Urinary bladder (tissue), 4 donors: ENCODE measurements around the gene ARFIP2. TPM values are rescaled to one million over a fixed set of nuclear protein-coding genes. Genes with fewer than 3 reads are reported as not detected.

Experiments used
- DNase-seq: peaks from one replicate; pipeline ENCODE4 v3.0.0-alpha.2; 2015; ENCODE audit errors: extremely low spot score
- H3K27ac ChIP-seq: one replicate; pipeline ENCODE4 v1.5.1; 2013; ENCODE audit warnings: low read depth, mild to moderate bottlenecking, moderate library complexity
- H3K36me3 ChIP-seq: one replicate; pipeline ENCODE4 v1.6.1; 2013; ENCODE audit warnings: mild to moderate bottlenecking, moderate library complexity; ENCODE audit not compliant: insufficient read depth
- H3K4me1 ChIP-seq: one replicate; pipeline ENCODE4 v1.6.1; 2013; ENCODE audit warnings: mild to moderate bottlenecking, moderate library complexity; ENCODE audit not compliant: insufficient read depth
- H3K4me3 ChIP-seq: one replicate; pipeline ENCODE4 v1.5.1; 2013; ENCODE audit warnings: low read depth, low read length
- WGBS: extraction: QIAGEN DNeasy Blood & Tissue Kit; methylation state at CpG from one replicate; pipeline ENCODE4 v1.1.7; 2013; 5-methylcytosine and 5-hydroxymethylcytosine counted together
- polyA plus RNA-seq: library from polyadenylated mRNA; stranded (reverse); fragments of 200-250 nt; gene quantifications from one replicate; pipeline ENCODE4 v1.2.3, GENCODE V29; 2013
- total RNA-seq: library from RNA; depleted of rRNA; stranded (reverse); fragments of >200 nt; gene quantifications from one replicate; pipeline ENCODE4 v1.2.3, GENCODE V29; 2014
- donor health status: healthy with polysubstance abuse.
- donor health status: healthy.

Gene ARFIP2
- total and polyA plus RNA-seq, 2 donors = 25.6 to 34.1 TPM

GRCh38 chr11:6497069-6497839, 16.1 kb upstream of the ARFIP2 start, which contains the start of gene DNHD1:
TSS of gene DNHD1 (plus strand) at chr11:6497280. CDS start at chr11:6498216, 936 bp downstream.
- DNase-seq = no peak
- H3K27ac ChIP-seq = no peak within 1 kb of the TSS
- H3K4me1 ChIP-seq = no peaks in the 10 kb centered on the region
- no peak within 1 kb of the TSS for H3K4me3 ChIP-seq
- WGBS = 38% methylated on average over 33 of the region's 33 CpGs
- no peaks in the 10 kb centered on the region for H3K36me3 ChIP-seq

DNA sequence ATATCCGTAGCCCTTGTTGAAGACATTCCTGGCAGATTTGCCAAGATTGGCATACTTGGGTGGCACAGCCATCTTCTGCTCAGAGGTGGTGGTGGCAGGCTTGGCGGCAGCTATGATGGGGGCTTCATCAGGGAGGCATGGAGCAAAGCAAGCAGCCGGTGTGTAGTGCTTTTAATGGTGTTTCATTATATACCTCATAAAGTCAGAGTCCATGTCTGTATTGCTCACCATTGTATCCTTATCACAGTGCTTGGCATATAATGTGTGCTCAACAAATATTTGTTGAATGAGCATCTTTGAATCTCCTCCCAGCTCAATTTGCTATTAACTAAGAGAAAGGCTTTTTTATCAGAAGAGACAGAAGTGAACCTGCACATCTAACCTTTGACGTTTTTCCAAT, 8.2 kb upstream of the ARFIP2 start:
- no peak overlapping the region for H3K4me3 ChIP-seq
- WGBS = 84% methylated on average over 4 of the region's 4 CpGs
- H3K4me1 ChIP-seq = no peaks in the 10 kb centered on the region
- no peak for DNase-seq
- peaks cover 4% of the 10 kb centered on the region for H3K36me3 ChIP-seq
- H3K27ac ChIP-seq = no peak overlapping the region

DNA sequence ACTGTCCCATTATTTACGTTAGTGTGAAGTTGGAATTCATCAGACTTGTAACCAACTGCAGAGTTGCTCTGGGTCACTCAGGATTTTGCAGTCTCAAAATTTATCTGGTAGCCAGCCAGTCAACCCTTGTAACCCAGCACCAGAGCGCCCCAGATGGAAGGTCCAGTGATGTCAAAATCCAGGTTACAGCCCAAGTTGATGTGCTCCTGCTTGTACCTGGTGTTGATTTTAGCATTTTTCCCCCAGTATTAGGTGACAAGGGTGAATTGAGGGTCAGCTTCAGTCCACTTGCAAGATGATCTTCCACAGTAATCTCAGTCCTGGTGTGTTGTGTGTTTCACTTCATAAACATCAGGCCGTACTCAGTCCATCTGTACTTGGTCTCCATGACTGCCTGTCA, 7.7 kb upstream of the ARFIP2 start:
- Histone ChIP-seq H3K4me3 (no peak overlapping the region), H3K36me3 (peaks cover 4% of the 10 kb centered on the region), H3K27ac (no peak overlapping the region), H3K4me1 (no peaks in the 10 kb centered on the region)
- WGBS = 93% methylated on average over 3 of the region's 3 CpGs
- no peak for DNase-seq

DNA sequence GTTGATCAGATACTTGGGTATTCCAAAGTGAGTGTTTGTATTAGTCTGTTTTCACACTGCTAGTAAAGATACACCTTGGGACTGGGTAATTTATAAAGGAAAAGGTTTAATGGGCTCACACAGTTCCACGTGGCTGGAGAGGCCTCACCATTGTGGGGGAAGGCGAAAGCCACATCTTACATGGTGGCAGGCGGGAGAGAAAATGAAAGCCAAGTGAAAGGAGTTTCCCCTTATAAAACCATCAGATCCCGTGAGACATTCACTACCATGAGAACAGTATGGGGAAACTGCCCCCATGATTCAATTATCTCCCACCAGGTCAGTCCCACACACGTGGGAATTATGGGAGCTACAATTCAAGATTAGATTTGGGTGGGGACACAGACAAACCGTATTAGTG, 7.2 kb upstream of the ARFIP2 start:
- Histone ChIP-seq H3K27ac (no peak overlapping the region), H3K4me3 (no peak overlapping the region), H3K36me3 (peaks cover 4% of the 10 kb centered on the region), H3K4me1 (no peaks in the 10 kb centered on the region)
- DNase-seq = no peak
- 84% methylated on average over 6 of the region's 6 CpGs for whole genome bisulfite sequencing

- DNase-seq = no peak
- Histone ChIP-seq H3K36me3 (peaks cover 4% of the 10 kb centered on the region), H3K4me1 (no peaks in the 10 kb centered on the region), H3K4me3 (no peak overlapping the region), H3K27ac (no peak overlapping the region)
- 90% methylated on average over 1 of the region's 1 CpG for WGBS
Observed at GRCh38 chr11:6486938-6487337, 5.8 kb upstream of the ARFIP2 start.

- DNase-seq = no peak
- Histone ChIP-seq H3K4me3 (no peak overlapping the region), H3K36me3 (peaks cover 4% of the 10 kb centered on the region), H3K4me1 (no peaks in the 10 kb centered on the region), H3K27ac (no peak overlapping the region)
- 83% methylated on average over 3 of the region's 3 CpGs for WGBS
Observed at GRCh38 chr11:6486256-6486655, 5.1 kb upstream of the ARFIP2 start.

DNA sequence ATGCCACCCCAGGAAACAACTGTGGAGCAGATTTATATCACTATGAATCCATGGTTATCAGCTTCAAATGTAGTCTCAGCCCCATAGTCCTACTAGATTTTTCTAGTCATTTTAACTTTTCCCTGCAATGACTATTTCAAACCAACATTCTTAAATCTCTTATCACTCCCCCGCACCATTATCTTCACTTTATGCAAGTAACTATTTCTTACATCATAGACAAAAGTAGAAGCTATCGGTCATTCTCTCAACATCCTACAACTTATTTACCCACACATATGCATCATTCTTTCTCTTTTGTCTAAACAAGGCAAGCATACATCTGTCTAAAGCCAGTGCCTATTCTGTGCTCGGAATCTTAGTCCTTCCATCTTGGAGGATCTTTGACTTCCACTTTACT, 4.5 kb upstream of the ARFIP2 start:
- 94% methylated on average over 3 of the region's 3 CpGs for WGBS
- Histone ChIP-seq H3K4me1 (no peaks in the 10 kb centered on the region), H3K4me3 (no peak overlapping the region), H3K36me3 (peaks cover 4% of the 10 kb centered on the region), H3K27ac (no peak overlapping the region)
- no peak for DNase-seq

DNA sequence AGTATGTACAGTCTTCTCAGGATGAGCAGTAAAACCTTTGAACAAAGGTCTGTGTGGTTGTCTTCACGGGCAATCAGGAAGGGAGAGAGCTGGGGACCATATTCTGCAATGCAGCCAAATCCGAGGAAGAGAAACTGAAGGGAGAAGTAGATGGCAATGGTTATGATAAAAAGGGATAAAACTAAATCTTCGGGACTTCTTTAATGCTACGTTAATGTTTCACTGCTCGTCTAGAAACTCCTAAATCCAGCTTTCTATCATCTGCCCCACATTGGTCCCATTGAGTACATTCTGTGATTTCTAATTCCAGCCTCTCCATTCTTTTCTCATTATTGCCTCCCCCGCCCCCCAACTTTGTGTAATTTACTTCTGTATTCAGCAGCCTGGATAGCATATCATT, 1.9 kb upstream of the ARFIP2 start:
- 87% methylated on average over 6 of the region's 6 CpGs for WGBS
- no peaks in the 10 kb centered on the region for H3K4me1 ChIP-seq
- H3K4me3 ChIP-seq = no peak overlapping the region
- H3K27ac ChIP-seq = no peak overlapping the region
- H3K36me3 ChIP-seq = peaks cover 4% of the 10 kb centered on the region
- no peak for DNase-seq

DNA sequence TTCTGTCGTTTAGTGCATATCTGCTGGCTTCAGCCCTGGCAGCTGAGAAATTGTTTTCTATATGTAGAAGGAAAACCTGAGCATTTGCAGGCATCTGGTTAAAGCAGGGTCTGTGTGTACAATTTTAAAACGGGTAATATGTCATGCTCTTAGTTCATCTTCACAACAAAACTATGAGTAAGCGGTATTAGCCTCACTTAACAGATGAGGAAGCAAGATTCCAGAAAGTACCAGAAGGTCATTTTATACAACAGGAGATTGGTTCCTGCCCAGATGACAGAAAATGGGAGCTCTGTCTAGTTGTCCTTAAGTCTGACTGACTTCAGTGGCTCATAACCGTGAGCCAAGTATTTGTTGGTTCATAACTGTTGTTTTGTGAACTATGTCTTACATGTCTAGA, 1.3 kb upstream of the ARFIP2 start:
- no peaks in the 10 kb centered on the region for H3K4me1 ChIP-seq
- no peak for DNase-seq
- WGBS = 81% methylated on average over 4 of the region's 4 CpGs
- H3K36me3 ChIP-seq = peaks cover 3% of the 10 kb centered on the region
- H3K27ac ChIP-seq = no peak overlapping the region
- peak overlapping the region; percentile 68 for H3K4me3 ChIP-seq

DNA sequence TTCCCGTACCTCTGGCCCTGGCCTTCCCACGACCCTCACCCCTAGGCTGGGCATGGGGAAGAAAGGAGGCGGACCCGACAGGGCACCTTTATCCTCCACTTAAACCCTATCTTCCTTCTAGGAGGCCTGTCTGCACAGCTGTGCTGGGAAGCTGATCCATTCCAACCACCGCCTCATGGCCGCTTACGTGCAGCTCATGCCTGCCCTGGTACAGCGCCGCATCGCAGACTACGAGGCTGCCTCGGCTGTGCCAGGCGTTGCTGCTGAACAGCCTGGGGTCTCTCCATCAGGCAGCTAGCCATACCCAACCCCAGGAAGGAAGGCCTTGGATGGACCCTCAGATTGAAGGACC, 769 bp upstream of the ARFIP2 start:
- no peak for DNase-seq
- peak overlapping the region; percentile 68 for H3K4me3 ChIP-seq
- peak overlapping the region; percentile 81 for H3K27ac ChIP-seq
- H3K36me3 ChIP-seq = peaks cover 2% of the 10 kb centered on the region
- no peaks in the 10 kb centered on the region for H3K4me1 ChIP-seq
- 6% methylated on average over 13 of the region's 13 CpGs for WGBS

DNA sequence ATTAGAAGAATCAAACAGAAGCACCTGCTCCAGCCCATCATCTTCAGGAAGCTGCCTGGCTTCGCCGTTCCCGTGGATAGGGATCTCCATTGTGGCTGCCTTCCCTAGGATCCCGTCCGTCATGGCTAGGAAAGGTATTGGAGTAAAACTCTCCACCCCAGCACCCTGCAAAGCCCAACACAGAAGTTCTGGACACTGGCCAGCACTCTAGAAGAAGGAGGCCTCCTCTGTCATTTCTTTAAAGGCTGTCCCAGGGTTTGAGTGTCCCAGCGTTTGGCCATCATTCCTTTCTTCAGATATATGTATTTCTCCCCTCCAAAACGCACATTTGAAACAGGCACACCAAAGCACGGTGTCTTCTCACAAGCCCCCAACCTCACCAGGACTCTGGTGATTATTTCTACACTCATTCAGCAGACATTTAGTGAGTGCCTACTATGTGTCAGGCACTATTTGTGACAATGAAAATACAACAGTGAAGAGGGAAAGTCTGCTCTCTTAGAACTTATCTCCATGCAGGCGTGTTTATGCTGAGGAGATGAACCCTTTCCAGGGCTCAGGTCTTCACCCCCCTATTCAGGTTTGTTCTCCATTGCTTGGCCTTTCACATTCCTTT, 724 bp downstream of the ARFIP2 start:
- 53% methylated on average over 9 of the region's 9 CpGs for WGBS
- no peaks in the 10 kb centered on the region for H3K4me1 ChIP-seq
- peaks cover 2% of the 10 kb centered on the region for H3K36me3 ChIP-seq
- peak overlapping the region; percentile 68 for H3K4me3 ChIP-seq
- H3K27ac ChIP-seq = peak overlapping the region; percentile 89
- no peak for DNase-seq

GRCh38 chr11:6476571-6476970, 4.6 kb downstream of the ARFIP2 start:
- Histone ChIP-seq H3K36me3 (no peaks in the 10 kb centered on the region), H3K4me1 (no peaks in the 10 kb centered on the region), H3K27ac (no peak overlapping the region), H3K4me3 (no peak overlapping the region)
- no peak for DNase-seq
- WGBS = 88% methylated on average over 4 of the region's 4 CpGs

DNA sequence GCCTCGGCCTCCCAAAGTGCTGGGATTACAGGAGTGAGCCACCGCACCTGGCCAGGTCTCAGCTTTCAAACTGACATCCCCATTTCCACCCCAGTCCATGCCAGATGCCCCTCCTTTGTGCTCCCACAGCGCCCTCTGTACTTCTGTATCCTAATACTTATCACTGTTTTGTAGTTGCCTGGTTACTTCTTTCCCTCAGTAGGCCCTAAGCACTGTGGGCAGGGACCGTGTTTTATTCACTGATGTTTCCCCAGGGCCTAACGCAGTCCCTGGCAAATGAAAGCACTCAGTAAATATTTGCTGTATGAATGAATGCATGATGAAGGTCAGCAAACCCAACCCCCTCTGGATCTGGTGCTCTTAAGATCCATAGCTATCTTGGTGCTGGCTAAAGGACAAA, 5.2 kb downstream of the ARFIP2 start:
- Histone ChIP-seq H3K4me1 (no peaks in the 10 kb centered on the region), H3K36me3 (no peaks in the 10 kb centered on the region), H3K4me3 (no peak overlapping the region), H3K27ac (no peak overlapping the region)
- WGBS = 63% methylated on average over 5 of the region's 5 CpGs
- no peak for DNase-seq

GRCh38 chr11:6474806-6475500, 6.2 kb downstream of the ARFIP2 start:
- H3K4me1 ChIP-seq = no peaks in the 10 kb centered on the region
- DNase-seq = no peak
- no peak overlapping the region for H3K4me3 ChIP-seq
- no peak overlapping the region for H3K27ac ChIP-seq
- H3K36me3 ChIP-seq = no peaks in the 10 kb centered on the region
- WGBS = 65% methylated on average over 3 of the region's 3 CpGs
